IgD-negative memory B cell (primary cell): Measurements from ENCODE around the gene ELK4. TPM values are rescaled to one million over a fixed set of nuclear protein-coding genes. Genes with fewer than 3 reads are reported as not detected.
A peak's percentile ranks its signal among the peaks of the same experiment; 100 is the strongest.

ENCODE experiments used
- H3K27ac Mint-ChIP-seq, 3 donors: one replicate each; pipeline ENCODE4 v1.8.0; 2020 to 2022; ENCODE audit warnings: mild to moderate bottlenecking in 3 of 3, mixed read lengths in 3 of 3, moderate library complexity in 1 of 3
- H3K27me3 Mint-ChIP-seq: one replicate; pipeline ENCODE4 v1.8.0; 2021; ENCODE audit warnings: mixed read lengths
- H3K36me3 Mint-ChIP-seq: one replicate; pipeline ENCODE4 v1.8.0; 2020; ENCODE audit warnings: mild to moderate bottlenecking, mixed read lengths
- H3K4me1 Mint-ChIP-seq, 3 donors: one replicate each; pipeline ENCODE4 v1.8.0; 2020 to 2022; ENCODE audit warnings: mixed read lengths in 3 of 3, mild to moderate bottlenecking in 1 of 3
- H3K4me3 Mint-ChIP-seq, 4 donors: one replicate each; pipeline ENCODE4 v1.8.0; 2020 to 2022; ENCODE audit warnings: mild to moderate bottlenecking in 4 of 4, mixed read lengths in 4 of 4, moderate library complexity in 3 of 4
- H3K9me3 Mint-ChIP-seq, 3 donors: one replicate each; pipeline ENCODE4 v1.8.0; 2020 to 2021; ENCODE audit warnings: mixed read lengths in 3 of 3, mild to moderate bottlenecking in 1 of 3
- polyA plus RNA-seq: library from polyadenylated mRNA; unstranded; fragments of 300-500 nt; fragmentation: Illumina TruSeq; gene quantifications from one replicate; pipeline ENCODE4 v1.2.3, GENCODE V29; 2021

Gene ELK4
- polyA plus RNA-seq, 1 donor from 2014 or later: 4.7 TPM

GRCh38 chr1:205580140-205580922 lies 51.5 kb downstream of the ELK4 start:
- H3K27me3 Mint-ChIP-seq: peaks cover 8% of the 10 kb centered on the region
- no peaks in the 10 kb centered on the region for H3K36me3 Mint-ChIP-seq
- peaks cover 13 to 19% (median 13%) of the 10 kb centered on the region in 3 donors for H3K4me1 Mint-ChIP-seq
- H3K27ac Mint-ChIP-seq: no peak overlapping the region
- H3K4me3 Mint-ChIP-seq: no peak overlapping the region
- no peaks in the 10 kb centered on the region for H3K9me3 Mint-ChIP-seq

- peaks cover 8% of the 10 kb centered on the region for H3K27me3 Mint-ChIP-seq
Observed at GRCh38 chr1:205579711-205580110, 52.1 kb downstream of the ELK4 start.

DNA sequence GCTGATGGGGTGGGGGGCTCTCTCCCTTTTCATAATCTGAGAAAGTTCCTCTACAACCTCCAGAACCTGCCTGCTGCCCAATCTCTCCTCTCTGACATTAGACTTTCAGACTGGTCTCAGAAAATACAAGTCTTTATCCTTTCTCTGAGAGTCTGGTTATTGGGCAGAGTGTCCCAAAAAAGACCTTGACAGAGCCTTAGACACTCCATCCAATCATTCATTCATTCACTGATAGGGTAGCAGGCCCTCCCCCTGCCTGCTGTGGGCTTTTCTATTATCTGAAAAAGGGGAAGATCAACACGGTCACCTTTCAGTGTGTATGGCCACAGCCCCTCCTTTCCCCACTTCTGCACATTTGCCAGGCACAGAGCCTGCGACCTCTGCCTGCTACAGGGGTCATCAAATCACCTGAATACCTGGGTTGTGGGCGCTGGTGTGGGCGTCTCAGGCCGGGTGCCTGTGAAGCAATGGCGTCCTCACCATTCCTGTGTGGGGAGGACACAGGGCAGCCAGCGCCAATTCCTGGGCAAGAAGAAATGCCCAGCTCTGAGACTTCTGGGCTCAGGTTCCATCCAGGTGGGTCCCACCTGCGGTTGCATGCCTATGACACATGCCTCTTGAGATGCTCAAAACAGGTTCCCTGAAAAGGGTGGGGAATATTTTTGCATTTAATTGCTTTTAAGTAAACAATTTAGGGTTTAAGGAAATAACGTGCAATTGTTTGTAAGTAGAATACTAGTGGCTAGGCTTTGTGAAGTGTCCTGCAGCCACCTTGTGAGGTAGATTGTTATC lies 52.8 kb downstream of the ELK4 start:
- peaks cover 7 to 10% (median 9%) of the 10 kb centered on the region in 3 donors for H3K4me1 Mint-ChIP-seq
- no peaks in the 10 kb centered on the region for H3K36me3 Mint-ChIP-seq
- H3K4me3 Mint-ChIP-seq: no peak overlapping the region
- no peaks in the 10 kb centered on the region for H3K9me3 Mint-ChIP-seq
- peak overlapping the region in 1 of 3 donors; percentile 90 for H3K27ac Mint-ChIP-seq
- peaks cover 8% of the 10 kb centered on the region for H3K27me3 Mint-ChIP-seq

More at GRCh38 chr1:205579711-205580110, 52.1 kb downstream of the ELK4 start:
- Mint-ChIP-seq H3K36me3 (no peaks in the 10 kb centered on the region), H3K4me1 (peaks cover 7 to 13% (median 9%) of the 10 kb centered on the region in 3 donors), H3K9me3 (no peaks in the 10 kb centered on the region), H3K4me3 (no peak overlapping the region), H3K27ac (peak overlapping the region in 1 of 3 donors; percentile 63)

GRCh38 chr1:205577874-205578658 lies 53.7 kb downstream of the ELK4 start:
- Mint-ChIP-seq H3K4me1 (peaks cover 3 to 10% (median 7%) of the 10 kb centered on the region in 3 donors), H3K9me3 (no peaks in the 10 kb centered on the region)

DNA sequence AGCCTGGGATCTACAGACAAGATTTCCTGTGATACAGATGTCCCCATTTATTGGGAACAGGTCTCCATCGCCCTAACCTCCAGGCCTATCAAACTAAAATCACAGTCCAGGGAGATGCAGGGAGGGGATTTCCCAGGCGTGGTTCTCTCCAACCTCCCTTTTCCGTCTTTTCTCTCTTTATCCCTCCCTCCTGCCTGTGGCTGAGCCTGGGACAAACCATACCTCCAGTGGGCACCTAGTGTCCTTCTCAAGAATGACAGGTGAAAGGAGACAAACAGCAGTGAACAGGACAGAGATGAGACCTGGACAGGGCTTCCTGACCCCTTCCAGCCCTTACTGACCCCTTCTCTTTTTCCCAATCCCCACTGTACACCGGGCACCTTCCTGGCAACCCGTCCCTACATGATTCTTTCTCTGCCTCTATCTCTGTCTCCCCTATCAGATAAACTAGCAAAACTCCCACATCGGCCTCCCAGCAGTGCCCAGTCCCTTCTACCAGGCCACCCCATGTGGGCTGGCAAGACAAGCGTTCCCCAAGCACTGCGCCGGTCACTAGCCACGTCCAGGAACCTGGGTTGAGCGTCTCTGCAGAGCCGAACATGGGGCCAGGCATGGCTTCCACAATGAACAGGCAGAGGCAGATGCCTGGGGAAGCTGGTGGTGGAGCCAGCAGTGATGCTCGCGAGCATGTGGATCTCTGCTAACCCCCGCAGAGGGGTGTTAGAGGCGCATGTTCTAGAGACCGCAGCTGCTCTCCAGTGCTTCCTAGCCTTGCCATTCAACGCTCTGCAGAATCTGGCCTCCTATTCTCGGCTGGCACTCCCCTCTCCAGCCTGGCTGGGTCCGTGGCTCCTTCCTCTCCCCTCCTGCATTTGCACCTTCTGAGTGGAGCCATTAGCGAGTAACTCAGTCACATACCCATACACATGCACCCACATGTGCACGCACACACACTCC lies 54.7 kb downstream of the ELK4 start:
- Mint-ChIP-seq H3K4me1 (peaks cover 0 to 4% (median 3%) of the 10 kb centered on the region in 3 donors), H3K4me3 (no peak overlapping the region), H3K27ac (no peak overlapping the region), H3K9me3 (no peaks in the 10 kb centered on the region), H3K27me3 (peaks cover 12% of the 10 kb centered on the region), H3K36me3 (no peaks in the 10 kb centered on the region)

More at GRCh38 chr1:205577874-205578658, 53.7 kb downstream of the ELK4 start:
- Mint-ChIP-seq H3K27ac (peak overlapping the region in 1 of 3 donors; percentile 90), H3K27me3 (peaks cover 8% of the 10 kb centered on the region), H3K36me3 (no peaks in the 10 kb centered on the region), H3K4me3 (no peak overlapping the region)

GRCh38 chr1:205576011-205576410 lies 55.8 kb downstream of the ELK4 start:
- no peaks in the 10 kb centered on the region for H3K4me1 Mint-ChIP-seq
- peaks cover 7% of the 10 kb centered on the region for H3K27me3 Mint-ChIP-seq
- no peaks in the 10 kb centered on the region for H3K9me3 Mint-ChIP-seq
- no peak overlapping the region for H3K4me3 Mint-ChIP-seq
- no peaks in the 10 kb centered on the region for H3K36me3 Mint-ChIP-seq
- no peak overlapping the region for H3K27ac Mint-ChIP-seq

GRCh38 chr1:205575294-205575885 lies 56.4 kb downstream of the ELK4 start:
- H3K27ac Mint-ChIP-seq: no peak overlapping the region
- H3K27me3 Mint-ChIP-seq: peaks cover 6% of the 10 kb centered on the region
- H3K4me3 Mint-ChIP-seq: no peak overlapping the region
- no peaks in the 10 kb centered on the region for H3K4me1 Mint-ChIP-seq
- no peaks in the 10 kb centered on the region for H3K9me3 Mint-ChIP-seq
- H3K36me3 Mint-ChIP-seq: no peaks in the 10 kb centered on the region

GRCh38 chr1:205572421-205572820 lies 59.4 kb downstream of the ELK4 start:
- H3K27ac Mint-ChIP-seq: no peak overlapping the region
- H3K4me3 Mint-ChIP-seq: peak overlapping the region in 1 of 4 donors; percentile 0
- peaks cover 0 to 3% (median 0%) of the 10 kb centered on the region in 3 donors for H3K4me1 Mint-ChIP-seq
- no peaks in the 10 kb centered on the region for H3K36me3 Mint-ChIP-seq
- peaks cover 18% of the 10 kb centered on the region for H3K27me3 Mint-ChIP-seq
- H3K9me3 Mint-ChIP-seq: no peaks in the 10 kb centered on the region

DNA sequence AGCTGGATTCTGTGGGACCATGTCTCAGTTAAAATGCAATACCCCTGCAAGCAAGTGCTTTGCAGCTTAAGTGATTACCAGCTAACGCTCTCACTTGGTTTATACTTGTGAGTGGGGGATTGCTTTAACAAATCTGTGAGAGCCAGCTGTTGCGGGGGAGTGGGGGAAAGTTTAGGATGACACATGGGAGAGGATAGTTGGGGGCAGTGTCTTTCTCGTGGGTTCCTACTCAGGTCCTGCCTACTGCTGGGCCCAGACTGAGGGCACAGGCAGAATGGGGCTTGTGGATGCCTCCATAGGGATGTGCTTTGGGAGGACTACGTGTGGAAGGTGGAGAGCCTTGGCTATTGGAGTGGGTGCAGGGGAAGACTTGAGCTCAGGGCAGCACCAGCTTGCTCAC lies 60.1 kb downstream of the ELK4 start:
- H3K27ac Mint-ChIP-seq: no peak overlapping the region
- H3K4me1 Mint-ChIP-seq: peaks cover 0 to 3% (median 0%) of the 10 kb centered on the region in 3 donors
- no peaks in the 10 kb centered on the region for H3K36me3 Mint-ChIP-seq
- H3K4me3 Mint-ChIP-seq: no peak overlapping the region
- H3K9me3 Mint-ChIP-seq: no peaks in the 10 kb centered on the region
- peaks cover 23% of the 10 kb centered on the region for H3K27me3 Mint-ChIP-seq

DNA sequence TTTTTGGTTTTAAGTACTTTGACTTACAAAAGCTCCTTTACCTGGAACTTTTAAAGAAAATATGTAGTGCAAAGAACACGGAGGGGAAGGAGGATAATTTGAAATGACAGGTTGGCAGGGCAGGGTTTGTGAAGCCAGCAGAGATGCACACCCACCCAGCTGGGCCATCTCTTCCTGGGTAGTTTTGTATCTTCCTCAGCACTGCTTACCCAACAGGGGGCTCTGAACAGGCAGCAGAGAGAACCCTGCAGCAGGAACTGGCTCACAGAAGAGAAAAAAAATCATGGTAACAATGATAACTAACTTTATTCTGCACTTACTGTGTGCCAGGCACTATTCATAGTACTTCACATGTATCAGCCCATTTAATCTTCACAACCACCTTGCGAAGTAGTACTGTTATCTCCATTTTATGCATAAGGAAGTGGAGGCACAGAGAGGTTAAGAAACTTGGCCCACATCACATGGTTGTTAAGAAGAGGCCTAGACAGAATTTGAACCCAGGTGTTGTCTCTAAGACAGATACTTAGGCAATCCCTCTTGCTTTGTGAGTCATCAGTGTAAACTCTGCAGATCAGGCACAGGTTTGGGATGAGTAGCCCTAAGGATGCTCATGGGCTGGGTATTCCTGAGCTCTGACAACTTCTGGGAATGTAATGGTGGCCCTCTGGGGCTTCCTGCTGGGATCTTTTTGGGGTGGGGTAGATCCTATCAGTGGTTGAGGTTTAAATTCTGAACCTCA lies 60.8 kb downstream of the ELK4 start:
- peaks cover 26% of the 10 kb centered on the region for H3K27me3 Mint-ChIP-seq
- no peaks in the 10 kb centered on the region for H3K36me3 Mint-ChIP-seq
- H3K4me3 Mint-ChIP-seq: peak overlapping the region in 1 of 4 donors; percentile 3

DNA sequence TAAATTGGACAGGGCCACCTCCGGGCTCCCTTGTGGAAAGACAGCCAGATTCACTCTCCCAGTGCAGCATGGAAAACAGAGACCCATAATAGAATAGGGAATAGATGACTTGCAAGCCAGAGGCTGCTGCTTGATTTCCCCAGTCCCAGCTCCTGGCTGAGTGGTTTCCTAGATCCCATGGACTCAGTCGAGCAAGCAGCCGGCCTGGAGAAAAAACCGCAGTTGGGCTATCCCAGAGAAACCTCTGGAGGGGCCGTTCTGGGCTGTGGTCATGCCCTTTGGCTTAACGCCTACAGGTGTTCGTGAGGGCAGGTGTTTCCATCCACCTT lies 61.7 kb downstream of the ELK4 start:
- Mint-ChIP-seq H3K4me1 (peaks cover 0 to 3% (median 0%) of the 10 kb centered on the region in 3 donors), H3K27ac (no peak overlapping the region), H3K9me3 (no peaks in the 10 kb centered on the region), H3K36me3 (no peaks in the 10 kb centered on the region), H3K4me3 (peak overlapping the region in 1 of 4 donors; percentile 52), H3K27me3 (peaks cover 28% of the 10 kb centered on the region)

More for the DNA sequence above, 60.8 kb downstream of the ELK4 start:
- Mint-ChIP-seq H3K9me3 (no peaks in the 10 kb centered on the region), H3K27ac (no peak overlapping the region), H3K4me1 (peaks cover 0 to 3% (median 0%) of the 10 kb centered on the region in 3 donors)

- H3K27me3 Mint-ChIP-seq: peaks cover 28% of the 10 kb centered on the region
- H3K27ac Mint-ChIP-seq: no peak overlapping the region
- H3K9me3 Mint-ChIP-seq: no peaks in the 10 kb centered on the region
- H3K4me1 Mint-ChIP-seq: peaks cover 0 to 3% (median 0%) of the 10 kb centered on the region in 3 donors
- H3K4me3 Mint-ChIP-seq: peak overlapping the region; percentile 54 to 76 (median 61)
- H3K36me3 Mint-ChIP-seq: no peaks in the 10 kb centered on the region
Observed at GRCh38 chr1:205569411-205570172, 62.2 kb downstream of the ELK4 start.
